Upper lobe of right lung (tissue), 1 donor: Measurements from ENCODE around the gene GPRC5A. TPM values are rescaled to one million over a fixed set of nuclear protein-coding genes. Genes with fewer than 3 reads are reported as not detected.
A peak's percentile ranks its signal among the peaks of the same experiment; 100 is the strongest.

Experiments
- ATAC-seq: fragments of 200-7000 bp; cut with Tn5 transposase; one replicate; pipeline ENCODE4 v1.9.1; 2020; ENCODE audit warnings: mild to moderate bottlenecking, moderate library complexity
- DNase-seq: peaks from one replicate; pipeline ENCODE4 v3.0.0-alpha.2; 2020
- H3K27ac ChIP-seq: fragments of 200-600 bp; one replicate; pipeline ENCODE4 v1.8.0; 2022
- H3K27me3 ChIP-seq: fragments of 200-600 bp; one replicate; pipeline ENCODE4 v1.8.0; 2022; ENCODE audit warnings: mild to moderate bottlenecking
- H3K36me3 ChIP-seq: fragments of 200-600 bp; one replicate; pipeline ENCODE4 v1.8.0; 2022
- H3K4me1 ChIP-seq: fragments of 200-600 bp; one replicate; pipeline ENCODE4 v1.8.0; 2022
- H3K4me3 ChIP-seq: fragments of 200-600 bp; one replicate; pipeline ENCODE4 v1.8.0; 2022; ENCODE audit warnings: mild to moderate bottlenecking
- H3K9me3 ChIP-seq: fragments of 200-600 bp; one replicate; pipeline ENCODE4 v1.8.0; 2022
- CTCF ChIP-seq: fragments of 200-600 bp; IDR thresholded peaks from one replicate; pipeline ENCODE4 v1.8.0; 2022; ENCODE audit warnings: antibody characterized with exemption
- intact Hi-C: fragments of 100-400 bp; cut with DNase I; formaldehyde crosslinking; loops from one replicate; pipeline ENCODE4 v1.11.0; 2022
- total RNA-seq: library from RNA; stranded (reverse); fragmentation: NEBNext Ultra II Directional; extraction: Animal tissue kit (Norgen Biotek cat#: 25700); gene quantifications from one replicate; pipeline ENCODE4 v1.2.1, GENCODE V29; 2021
- donor health status: DM: no; HTN: yes; CAD: no; lungs with severe emphysema.

GPRC5A gene
- total RNA-seq, 1 donor from 2014 or later: 886 TPM

- no peaks in the 10 kb centered on the region for H3K36me3 ChIP-seq
- no peaks in the 10 kb centered on the region for H3K9me3 ChIP-seq
- intact Hi-C loops: no loop called here
- peaks cover 9% of the 10 kb centered on the region for H3K27me3 ChIP-seq
- DNase-seq: peak; percentile 79
- ATAC-seq: peak; percentile 51
- H3K4me3 ChIP-seq: peak overlapping the region; percentile 54
- H3K27ac ChIP-seq: peak overlapping the region; percentile 87
- peak; percentile 5 for TF ChIP-seq CTCF
- peaks cover 4% of the 10 kb centered on the region for H3K4me1 ChIP-seq
Observed at GRCh38 chr12:12890543-12891079, 751 bp upstream of the GPRC5A start.

- DNase-seq: no peak
- Histone ChIP-seq H3K4me3 (peak overlapping the region; percentile 54), H3K9me3 (no peaks in the 10 kb centered on the region), H3K4me1 (peaks cover 4% of the 10 kb centered on the region), H3K27ac (peak overlapping the region; percentile 87), H3K27me3 (peaks cover 9% of the 10 kb centered on the region), H3K36me3 (no peaks in the 10 kb centered on the region)
- intact Hi-C loops: no loop called here
- ATAC-seq: no peak
- no peak for TF ChIP-seq CTCF
Observed at GRCh38 chr12:12891881-12892355, 556 bp downstream of the GPRC5A start.

GRCh38 chr12:12892681-12893141, 1.3 kb downstream of the GPRC5A start:
- peak; percentile 82 for DNase-seq
- peaks cover 4% of the 10 kb centered on the region for H3K4me1 ChIP-seq
- intact Hi-C loops: no loop called here
- peak overlapping the region; percentile 87 for H3K27ac ChIP-seq
- peaks cover 9% of the 10 kb centered on the region for H3K27me3 ChIP-seq
- peak; percentile 69 for ATAC-seq
- TF ChIP-seq CTCF: no peak
- peak overlapping the region; percentile 54 for H3K4me3 ChIP-seq
- H3K9me3 ChIP-seq: no peaks in the 10 kb centered on the region
- H3K36me3 ChIP-seq: no peaks in the 10 kb centered on the region

- no peak for ATAC-seq
- Histone ChIP-seq H3K27me3 (peaks cover 9% of the 10 kb centered on the region), H3K4me3 (peak overlapping the region; percentile 54), H3K36me3 (no peaks in the 10 kb centered on the region), H3K9me3 (no peaks in the 10 kb centered on the region), H3K27ac (peak overlapping the region; percentile 87), H3K4me1 (peaks cover 4% of the 10 kb centered on the region)
- no peak for TF ChIP-seq CTCF
- DNase-seq: no peak
- intact Hi-C loops: no loop called here
Observed at GRCh38 chr12:12893438-12893837, 2.1 kb downstream of the GPRC5A start.

- ATAC-seq: no peak
- Histone ChIP-seq H3K27ac (peak overlapping the region; percentile 49), H3K36me3 (no peaks in the 10 kb centered on the region), H3K9me3 (no peaks in the 10 kb centered on the region), H3K27me3 (peaks cover 6% of the 10 kb centered on the region), H3K4me3 (peak overlapping the region; percentile 23), H3K4me1 (peaks cover 9% of the 10 kb centered on the region)
- no peak for DNase-seq
- intact Hi-C loops: no loop called here
- no peak for TF ChIP-seq CTCF
Observed at GRCh38 chr12:12896260-12896659, 4.9 kb downstream of the GPRC5A start.
